Peyer's patch (tissue), 4 donors: ENCODE data around the gene APH1A.
"Not testable (repeated sequence)": the region's sequence is repeated elsewhere in the genome, so short reads cannot be mapped to it uniquely, and the experiment has no call there.

Experiments
- CTCF ChIP-seq, 6 experiments: fragments of 450-650 bp in 4 of 6; fragments of 200-600 bp in 2 of 6; sonication (generic) in 1 of 6; IDR thresholded peaks; one replicate each; pipeline ENCODE4 v1.5.1; 2017 to 2019; ENCODE audit warnings: antibody characterized with exemption in 6 of 6, mild to moderate bottlenecking in 3 of 6, moderate library complexity in 1 of 6
- POLR2A ChIP-seq, 2 donors: fragments of 450-650 bp; IDR thresholded peaks; one replicate each; pipeline ENCODE4 v1.5.1; 2017; ENCODE audit warnings: antibody characterized with exemption in 2 of 2, mild to moderate bottlenecking in 2 of 2, moderate library complexity in 2 of 2

GRCh38 chr1:150314691-150315090, 45.9 kb upstream of the APH1A start:
- not testable (repeated sequence) for TF ChIP-seq CTCF, POLR2A (IDR thresholded peaks at IDR 0.05)
